Measurements from ENCODE around the gene GPX4.
"Not testable (repeated sequence)": the region's sequence is repeated elsewhere in the genome, so short reads cannot be mapped to it uniquely, and the experiment has no call there.

DNA sequence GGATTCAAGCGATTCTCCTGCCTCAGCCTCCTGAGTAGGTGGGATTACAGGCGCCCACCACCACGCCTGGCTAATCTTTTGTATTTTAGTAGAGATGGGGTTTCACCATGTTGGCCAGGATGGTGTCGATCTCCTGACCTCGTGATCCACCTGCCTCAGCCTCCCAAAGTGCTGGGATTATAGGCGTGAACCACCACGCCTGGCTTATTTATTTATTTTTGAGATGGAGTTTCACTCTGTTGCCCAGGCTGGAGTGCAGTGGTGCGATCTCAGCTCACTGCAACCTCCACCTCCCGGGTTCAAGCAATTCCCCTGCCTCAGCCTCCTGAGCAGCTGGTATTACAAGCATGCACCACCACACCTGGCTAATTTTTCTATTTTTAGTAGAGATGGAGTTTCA, 10.9 kb downstream of the GPX4 start:
- TF ChIP-seq EZH2 (IDR thresholded peaks at IDR 0.05; ENCODE audit: low read depth, unreplicated experiment); JUNB (IDR thresholded peaks at IDR 0.05; ENCODE audit: unreplicated experiment); POLR2AphosphoS5 (IDR thresholded peaks at IDR 0.05; ENCODE audit: low read depth); CREB1 (CRISPR knock-in tag; IDR thresholded peaks at IDR 0.05; ENCODE audit: low read depth); ZNF331 (CRISPR knock-in tag; IDR thresholded peaks at IDR 0.05; ENCODE audit: low read depth); EZH2phosphoT487 (IDR thresholded peaks at IDR 0.05; ENCODE audit: unreplicated experiment): not testable (repeated sequence)
- TF ChIP-seq, protein P1, sequence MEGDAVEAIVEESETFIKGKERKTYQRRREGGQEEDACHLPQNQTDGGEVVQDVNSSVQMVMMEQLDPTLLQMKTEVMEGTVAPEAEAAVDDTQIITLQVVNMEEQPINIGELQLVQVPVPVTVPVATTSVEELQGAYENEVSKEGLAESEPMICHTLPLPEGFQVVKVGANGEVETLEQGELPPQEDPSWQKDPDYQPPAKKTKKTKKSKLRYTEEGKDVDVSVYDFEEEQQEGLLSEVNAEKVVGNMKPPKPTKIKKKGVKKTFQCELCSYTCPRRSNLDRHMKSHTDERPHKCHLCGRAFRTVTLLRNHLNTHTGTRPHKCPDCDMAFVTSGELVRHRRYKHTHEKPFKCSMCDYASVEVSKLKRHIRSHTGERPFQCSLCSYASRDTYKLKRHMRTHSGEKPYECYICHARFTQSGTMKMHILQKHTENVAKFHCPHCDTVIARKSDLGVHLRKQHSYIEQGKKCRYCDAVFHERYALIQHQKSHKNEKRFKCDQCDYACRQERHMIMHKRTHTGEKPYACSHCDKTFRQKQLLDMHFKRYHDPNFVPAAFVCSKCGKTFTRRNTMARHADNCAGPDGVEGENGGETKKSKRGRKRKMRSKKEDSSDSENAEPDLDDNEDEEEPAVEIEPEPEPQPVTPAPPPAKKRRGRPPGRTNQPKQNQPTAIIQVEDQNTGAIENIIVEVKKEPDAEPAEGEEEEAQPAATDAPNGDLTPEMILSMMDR (conservative IDR thresholded peaks at IDR 0.05; ENCODE audit: low read depth in 2 of 2), result not testable (repeated sequence)
- TF ChIP-seq, protein P2, sequence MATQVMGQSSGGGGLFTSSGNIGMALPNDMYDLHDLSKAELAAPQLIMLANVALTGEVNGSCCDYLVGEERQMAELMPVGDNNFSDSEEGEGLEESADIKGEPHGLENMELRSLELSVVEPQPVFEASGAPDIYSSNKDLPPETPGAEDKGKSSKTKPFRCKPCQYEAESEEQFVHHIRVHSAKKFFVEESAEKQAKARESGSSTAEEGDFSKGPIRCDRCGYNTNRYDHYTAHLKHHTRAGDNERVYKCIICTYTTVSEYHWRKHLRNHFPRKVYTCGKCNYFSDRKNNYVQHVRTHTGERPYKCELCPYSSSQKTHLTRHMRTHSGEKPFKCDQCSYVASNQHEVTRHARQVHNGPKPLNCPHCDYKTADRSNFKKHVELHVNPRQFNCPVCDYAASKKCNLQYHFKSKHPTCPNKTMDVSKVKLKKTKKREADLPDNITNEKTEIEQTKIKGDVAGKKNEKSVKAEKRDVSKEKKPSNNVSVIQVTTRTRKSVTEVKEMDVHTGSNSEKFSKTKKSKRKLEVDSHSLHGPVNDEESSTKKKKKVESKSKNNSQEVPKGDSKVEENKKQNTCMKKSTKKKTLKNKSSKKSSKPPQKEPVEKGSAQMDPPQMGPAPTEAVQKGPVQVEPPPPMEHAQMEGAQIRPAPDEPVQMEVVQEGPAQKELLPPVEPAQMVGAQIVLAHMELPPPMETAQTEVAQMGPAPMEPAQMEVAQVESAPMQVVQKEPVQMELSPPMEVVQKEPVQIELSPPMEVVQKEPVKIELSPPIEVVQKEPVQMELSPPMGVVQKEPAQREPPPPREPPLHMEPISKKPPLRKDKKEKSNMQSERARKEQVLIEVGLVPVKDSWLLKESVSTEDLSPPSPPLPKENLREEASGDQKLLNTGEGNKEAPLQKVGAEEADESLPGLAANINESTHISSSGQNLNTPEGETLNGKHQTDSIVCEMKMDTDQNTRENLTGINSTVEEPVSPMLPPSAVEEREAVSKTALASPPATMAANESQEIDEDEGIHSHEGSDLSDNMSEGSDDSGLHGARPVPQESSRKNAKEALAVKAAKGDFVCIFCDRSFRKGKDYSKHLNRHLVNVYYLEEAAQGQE (IDR thresholded peaks at IDR 0.05; ENCODE audit: unreplicated experiment), result not testable (repeated sequence)
